Esophagus (tissue), 2 donors: ENCODE results near the gene PRKAR1A. TPM values are rescaled to one million over a fixed set of nuclear protein-coding genes. Genes with fewer than 3 reads are reported as not detected.
A peak's percentile ranks its signal among the peaks of the same experiment; 100 is the strongest.
"Not testable (repeated sequence)": the region's sequence is repeated elsewhere in the genome, so short reads cannot be mapped to it uniquely, and the experiment has no call there.

Experiments
- H3K27ac ChIP-seq, 2 donors: one replicate each; pipeline ENCODE4 v1.5.1; 2013; ENCODE audit warnings: low read depth in 2 of 2, mild to moderate bottlenecking in 2 of 2, inconsistent platforms in 1 of 2, low read length in 1 of 2, moderate library complexity in 1 of 2
- H3K27me3 ChIP-seq, 2 donors: one replicate each; pipeline ENCODE4 v1.6.1; 2013; ENCODE audit warnings: low read length in 2 of 2, control low read depth in 1 of 2, mild to moderate bottlenecking in 1 of 2; ENCODE audit not compliant: insufficient read depth in 2 of 2, control insufficient read depth in 1 of 2
- H3K36me3 ChIP-seq, 2 donors: one replicate each; pipeline ENCODE4 v1.6.1; 2013; ENCODE audit warnings: low read length in 1 of 2; ENCODE audit not compliant: control insufficient read depth in 2 of 2, insufficient read depth in 2 of 2
- H3K4me1 ChIP-seq, 2 donors: one replicate each; pipeline ENCODE4 v1.6.1; 2013; ENCODE audit warnings: low read length in 1 of 2; ENCODE audit not compliant: control insufficient read depth in 2 of 2, insufficient read depth in 2 of 2
- H3K4me3 ChIP-seq, 2 donors: one replicate each; pipeline ENCODE4 v1.5.1; 2013; ENCODE audit warnings: low read length in 2 of 2, mild to moderate bottlenecking in 2 of 2, low read depth in 1 of 2, moderate library complexity in 1 of 2
- H3K9me3 ChIP-seq, 2 donors: one replicate each; pipeline ENCODE4 v1.6.1; 2013; ENCODE audit warnings: mild to moderate bottlenecking in 2 of 2, low read depth in 1 of 2, low read length in 1 of 2, moderate library complexity in 1 of 2; ENCODE audit not compliant: control insufficient read depth in 2 of 2, insufficient read depth in 1 of 2
- WGBS, 2 donors: extraction: QIAGEN DNeasy Blood & Tissue Kit; methylation state at CpG; one replicate each; pipeline ENCODE4 v1.1.7; 2013; 5-methylcytosine and 5-hydroxymethylcytosine counted together
- polyA plus RNA-seq, 2 donors: library from polyadenylated mRNA; stranded (reverse); fragments of 200-250 nt; gene quantifications; one replicate each; pipeline ENCODE4 v1.2.3, GENCODE V29; 2013
- donor health status: healthy with polysubstance abuse.
- donor health status: Bipolar disorder and iron deficiency.

PRKAR1A gene
- polyA plus RNA-seq, 2 donors = 25.7 to 55.8 TPM

DNA sequence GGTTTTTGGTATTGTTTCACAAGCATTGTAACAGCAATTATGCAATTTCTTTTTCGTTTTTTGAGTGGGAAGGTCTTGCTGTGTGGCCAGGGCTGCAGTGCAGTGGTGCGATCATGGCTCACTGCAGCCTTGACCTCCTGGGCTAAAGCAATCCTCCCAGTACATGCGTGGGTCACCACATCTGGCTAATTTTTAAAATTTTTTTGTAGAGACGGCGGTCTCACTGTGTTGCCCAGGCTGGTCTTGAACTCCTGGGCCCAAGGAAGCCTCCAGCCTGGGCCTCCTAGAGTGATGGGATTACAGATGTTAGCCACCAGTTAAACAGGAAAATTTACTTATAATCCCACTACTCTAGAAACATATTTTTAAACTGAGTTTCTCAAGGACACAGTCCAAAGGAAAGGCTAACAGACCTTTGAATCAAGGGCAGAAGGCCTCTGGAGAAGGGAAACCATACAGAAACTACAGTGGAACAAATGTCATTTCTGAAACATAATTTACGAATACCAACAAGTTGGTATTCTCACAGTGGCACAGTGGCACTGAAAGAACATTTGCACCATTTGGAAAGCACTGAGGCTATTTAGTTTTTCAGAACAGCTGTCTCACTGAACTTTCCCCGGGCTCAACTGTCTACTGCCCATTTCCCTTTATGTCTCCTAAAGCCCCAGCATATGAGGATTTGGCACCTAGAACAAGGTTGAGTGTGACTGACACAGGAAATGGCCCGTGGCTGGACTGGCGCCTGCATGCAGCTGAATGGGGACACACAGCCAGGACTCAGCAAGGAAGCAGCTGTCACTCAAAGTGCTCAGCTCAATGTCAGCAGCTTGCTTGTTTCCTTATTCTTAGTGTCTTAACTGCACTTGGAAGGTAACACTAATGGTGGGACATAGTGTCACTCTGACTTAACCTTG is 2.8 kb upstream of the PRKAR1A start:
- WGBS, 2 donors = 64 to 66% methylated on average over 9 of the region's 9 CpGs
- H3K27ac ChIP-seq = no peak overlapping the region
- H3K4me3 ChIP-seq = no peak overlapping the region
- no peaks in the 10 kb centered on the region for H3K9me3 ChIP-seq
- peaks cover 0 to 2% of the 10 kb centered on the region in 2 donors for H3K4me1 ChIP-seq
- H3K36me3 ChIP-seq = no peaks in the 10 kb centered on the region
- no peaks in the 10 kb centered on the region for H3K27me3 ChIP-seq

DNA sequence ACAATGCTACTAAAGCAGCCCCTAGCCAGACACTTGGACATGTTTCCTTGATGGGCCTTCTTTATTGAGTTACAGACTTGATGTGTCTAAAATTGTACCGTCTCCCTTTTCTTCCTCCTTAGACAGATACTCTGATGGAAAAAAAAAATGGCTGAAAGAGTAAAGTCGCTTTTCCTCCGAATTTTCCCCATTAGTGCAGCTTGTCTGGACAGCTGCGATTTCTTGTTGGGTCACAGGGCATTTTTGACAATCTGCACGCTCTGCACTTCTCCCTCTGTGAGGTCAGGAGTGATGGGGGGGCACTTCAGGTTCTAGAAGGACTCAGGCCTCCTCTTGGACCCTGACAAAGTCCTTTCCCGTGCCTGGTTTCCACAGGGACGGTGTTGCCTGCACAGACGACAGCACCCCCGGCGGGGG is 968 bp upstream of the PRKAR1A start:
- Histone ChIP-seq H3K4me3 (peak overlapping the region; percentile 87 to 97), H3K27me3 (no peaks in the 10 kb centered on the region), H3K36me3 (peaks cover 0 to 3% of the 10 kb centered on the region in 2 donors), H3K9me3 (no peaks in the 10 kb centered on the region), H3K4me1 (peaks cover 0 to 2% of the 10 kb centered on the region in 2 donors), H3K27ac (peak overlapping the region; percentile 95 to 98)
- WGBS, 2 donors = 6 to 8% methylated on average over 10 of the region's 10 CpGs

GRCh38 chr17:68511671-68512246 is 471 bp upstream of the PRKAR1A start:
- Histone ChIP-seq H3K9me3 (no peaks in the 10 kb centered on the region), H3K27me3 (no peaks in the 10 kb centered on the region), H3K4me1 (peaks cover 0 to 2% of the 10 kb centered on the region in 2 donors), H3K4me3 (peak overlapping the region; percentile 87 to 97), H3K36me3 (peaks cover 0 to 3% of the 10 kb centered on the region in 2 donors), H3K27ac (peak overlapping the region; percentile 95 to 98)
- WGBS, 2 donors = 0 to 1% methylated on average over 42 to 49 of the region's 49 CpGs

- Histone ChIP-seq H3K4me3 (peak overlapping the region; percentile 87 to 97), H3K9me3 (no peaks in the 10 kb centered on the region), H3K36me3 (peaks cover 0 to 8% of the 10 kb centered on the region in 2 donors), H3K4me1 (peaks cover 0 to 2% of the 10 kb centered on the region in 2 donors), H3K27ac (peak overlapping the region; percentile 95 to 98), H3K27me3 (no peaks in the 10 kb centered on the region)
- 1% methylated on average over 20 of the region's 20 CpGs for WGBS, 2 donors
These were observed 787 bp downstream of the PRKAR1A start for GRCh38 chr17:68512960-68513474.

DNA sequence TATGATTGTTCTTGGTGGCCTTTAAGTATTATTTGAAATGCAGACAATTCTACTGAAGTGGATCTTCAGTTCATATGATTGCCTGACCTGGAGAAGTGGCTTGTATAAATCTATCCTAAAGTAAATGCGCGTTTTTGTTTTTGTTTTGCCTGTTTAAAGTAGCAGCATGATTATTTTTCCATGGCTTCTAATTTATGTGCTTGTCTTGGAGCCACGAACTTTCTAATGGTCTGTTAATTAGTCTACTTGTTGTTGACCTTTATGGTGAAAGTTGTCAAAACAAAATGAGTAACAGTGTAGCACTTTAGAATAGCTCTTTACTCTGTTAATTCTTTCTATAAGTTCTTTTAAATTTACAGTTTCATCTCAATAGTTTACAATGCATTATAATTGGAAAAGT is 1.7 kb downstream of the PRKAR1A start:
- peak overlapping the region in 1 of 2 donors; percentile 97 for H3K4me3 ChIP-seq

DNA sequence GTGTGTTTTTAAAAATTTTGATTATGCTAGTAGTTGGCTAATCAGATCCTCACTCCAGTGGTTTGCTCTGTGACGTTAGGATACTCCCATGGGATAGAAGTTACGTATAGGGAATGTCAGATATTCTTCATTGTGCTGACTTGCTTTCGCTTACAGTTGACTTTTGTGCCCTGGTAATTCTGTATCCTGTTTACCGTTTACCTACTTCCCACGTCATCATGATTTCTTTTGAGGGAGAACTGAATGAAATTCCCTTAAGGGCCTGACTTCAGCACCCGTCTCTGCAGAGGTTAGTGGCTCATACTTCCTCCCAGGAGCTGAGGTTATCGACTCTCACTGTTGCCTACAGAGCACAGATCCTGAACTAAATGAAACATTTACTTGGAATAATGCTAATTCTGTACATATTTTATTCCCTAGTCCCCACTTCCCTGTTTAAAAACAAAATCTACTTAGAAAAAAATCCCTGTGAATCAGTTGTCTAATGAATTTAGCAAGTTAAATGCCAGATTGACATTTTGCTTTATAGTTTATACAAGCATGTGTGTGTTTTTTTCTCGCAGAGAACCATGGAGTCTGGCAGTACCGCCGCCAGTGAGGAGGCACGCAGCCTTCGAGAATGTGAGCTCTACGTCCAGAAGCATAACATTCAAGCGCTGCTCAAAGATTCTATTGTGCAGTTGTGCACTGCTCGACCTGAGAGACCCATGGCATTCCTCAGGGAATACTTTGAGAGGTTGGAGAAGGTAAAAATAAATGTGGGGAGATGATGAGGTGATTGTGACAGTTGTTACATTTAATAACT is 2.8 kb downstream of the PRKAR1A start:
- 47 to 50% methylated on average over 15 of the region's 15 CpGs for WGBS, 2 donors
- H3K4me3 ChIP-seq = no peak overlapping the region
- H3K27me3 ChIP-seq = no peaks in the 10 kb centered on the region
- peaks cover 0 to 6% of the 10 kb centered on the region in 2 donors for H3K4me1 ChIP-seq
- H3K27ac ChIP-seq = peak overlapping the region in 1 of 2 donors; percentile 36
- peaks cover 0 to 11% of the 10 kb centered on the region in 2 donors for H3K36me3 ChIP-seq
- no peaks in the 10 kb centered on the region for H3K9me3 ChIP-seq

More for the DNA sequence above, 1.7 kb downstream of the PRKAR1A start:
- Histone ChIP-seq H3K27me3 (no peaks in the 10 kb centered on the region), H3K4me1 (peaks cover 0 to 6% of the 10 kb centered on the region in 2 donors), H3K9me3 (no peaks in the 10 kb centered on the region), H3K36me3 (peaks cover 0 to 9% of the 10 kb centered on the region in 2 donors), H3K27ac (no peak overlapping the region)
- 15 to 21% methylated on average over 3 of the region's 3 CpGs for WGBS, 2 donors

DNA sequence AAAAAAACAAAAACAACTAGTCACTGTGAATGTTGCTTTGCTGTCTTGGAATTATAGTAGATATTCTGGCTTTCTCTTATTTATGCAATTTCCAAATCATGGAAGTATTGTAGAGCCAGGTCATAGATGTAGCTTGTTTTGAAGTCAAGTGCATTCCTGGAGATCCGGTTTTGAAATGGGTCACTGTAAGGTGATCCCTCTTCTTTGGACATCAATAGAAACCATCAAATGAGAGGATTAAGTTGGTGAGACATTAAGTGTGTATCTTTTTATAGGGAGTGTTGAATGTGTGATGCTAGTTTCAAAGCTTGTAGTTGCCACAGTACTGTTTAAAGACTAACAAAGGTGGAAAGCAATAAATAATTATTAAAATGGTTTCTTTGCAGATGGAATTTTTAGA is 4.5 kb downstream of the PRKAR1A start:
- H3K4me3 ChIP-seq = no peak overlapping the region
- WGBS, 2 donors = 52 to 65% methylated on average over 1 of the region's 1 CpG
- H3K27ac ChIP-seq = no peak overlapping the region
- H3K36me3 ChIP-seq = peaks cover 0 to 12% of the 10 kb centered on the region in 2 donors
- H3K4me1 ChIP-seq = peaks cover 0 to 4% of the 10 kb centered on the region in 2 donors
- H3K9me3 ChIP-seq = no peaks in the 10 kb centered on the region
- H3K27me3 ChIP-seq = no peaks in the 10 kb centered on the region

DNA sequence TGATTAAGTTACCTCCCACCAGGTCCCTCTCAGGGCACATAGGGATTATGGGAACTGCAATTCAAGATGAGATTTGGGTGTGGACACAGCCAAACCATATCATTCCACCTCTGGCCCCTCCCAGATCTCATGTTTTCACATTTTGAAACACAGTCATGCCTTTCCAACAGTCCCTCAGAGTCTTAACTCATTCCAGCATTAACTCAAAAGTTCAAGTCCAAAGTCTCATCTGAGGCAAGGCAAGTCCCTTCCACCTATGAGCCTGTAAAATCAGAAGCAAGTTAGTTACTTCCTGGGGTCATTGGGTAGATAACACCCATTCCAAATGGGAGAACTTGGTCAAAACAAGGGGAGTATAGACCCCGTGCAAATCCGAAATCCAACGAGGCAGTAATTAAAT is 5.4 kb downstream of the PRKAR1A start:
- not testable (repeated sequence) for H3K4me3 ChIP-seq, H3K27me3 ChIP-seq, H3K27ac ChIP-seq, H3K4me1 ChIP-seq, H3K9me3 ChIP-seq
- WGBS, 2 donors = 94 to 95% methylated on average over 3 of the region's 3 CpGs
- H3K36me3 ChIP-seq = peaks cover 0 to 12% of the 10 kb centered on the region in 2 donors
